ENCODE results near the gene SELL.

GRCh38 chr1:169739980-169740379 lies 28.6 kb upstream of the SELL start:
- no peak for TF ChIP-seq EP300 (IDR thresholded peaks at IDR 0.05)
- TF ChIP-seq CTCF (IDR thresholded peaks at IDR 0.05) = no peak
- no peak for TF ChIP-seq POLR2A (IDR thresholded peaks at IDR 0.05)

All from ovary (tissue), 3 donors.